Caco-2 (cell line): ENCODE data around the gene SPDYE3. TPM values are rescaled to one million over a fixed set of nuclear protein-coding genes. Genes with fewer than 3 reads are reported as not detected.
"Not testable (repeated sequence)": the region's sequence is repeated elsewhere in the genome, so short reads cannot be mapped to it uniquely, and the experiment has no call there.

ENCODE experiments used
- BruUV-seq: library from RNA; stranded (reverse); fragments of 400-500 nt; replicated peaks from 2 replicates; lab custom pipeline; 2021; lab: Mats Ljungman, UMichigan
- CTCF ChIA-PET: fragments of 300-600 bp; sonication (Branson Sonifier 250); formaldehyde crosslinking; loops from one replicate; lab custom pipeline; 2022; ENCODE audit warnings: antibody characterized with exemption; lab: Charles Lee
- POLR2A ChIA-PET: fragments of 300-600 bp; sonication (Branson Sonifier 250); formaldehyde crosslinking; loops from one replicate; lab custom pipeline; 2022; ENCODE audit warnings: antibody characterized with exemption; lab: Charles Lee
- DNase-seq, 2 experiments: peaks; one replicate each; pipeline versions ENCODE4 v3.0.0 to v3.0.0-alpha.2; 2020 to 2022
- H3K27me3 ChIP-seq: replicated peaks from 2 replicates; pipeline ENCODE4 v1.6.0; 2011; ENCODE audit warnings: low read length; ENCODE audit not compliant: control insufficient read depth, insufficient read depth
- H3K36me3 ChIP-seq: 2 replicates; pipeline ENCODE4 v1.5.1; 2011; ENCODE audit warnings: low read length; ENCODE audit not compliant: control insufficient read depth, insufficient read depth
- H3K4me1 ChIP-seq: fragments of 250-450 bp; sonication (Bioruptor Pico); 2 replicates; pipeline ENCODE4 v1.5.1; 2020; ENCODE audit warnings: mild to moderate bottlenecking
- H3K4me3 ChIP-seq: 2 replicates; pipeline ENCODE4 v1.5.1; 2011; ENCODE audit warnings: low read depth, mild to moderate bottlenecking, control low read depth, low read length
- H3K9me3 ChIP-seq: fragments of 250-450 bp; sonication (Bioruptor Pico); 2 replicates; pipeline ENCODE4 v1.5.1; 2020; ENCODE audit warnings: mild to moderate bottlenecking, moderate library complexity
- H3K27ac Mint-ChIP-seq: one replicate; pipeline ENCODE4 v1.8.0; 2022; ENCODE audit warnings: mixed read lengths; ENCODE audit not compliant: unreplicated experiment
- H3K27me3 Mint-ChIP-seq: one replicate; pipeline ENCODE4 v1.8.0; 2022; ENCODE audit warnings: mixed read lengths; ENCODE audit not compliant: insufficient read depth, unreplicated experiment
- H3K36me3 Mint-ChIP-seq: one replicate; pipeline ENCODE4 v1.8.0; 2022; ENCODE audit warnings: mild to moderate bottlenecking, mixed read lengths; ENCODE audit not compliant: insufficient read depth, unreplicated experiment
- H3K4me1 Mint-ChIP-seq: one replicate; pipeline ENCODE4 v1.8.0; 2022; ENCODE audit warnings: low read depth, mixed read lengths; ENCODE audit not compliant: unreplicated experiment
- H3K4me3 Mint-ChIP-seq: one replicate; pipeline ENCODE4 v1.8.0; 2022; ENCODE audit warnings: mild to moderate bottlenecking, moderate library complexity, mixed read lengths; ENCODE audit not compliant: unreplicated experiment
- H3K9me3 Mint-ChIP-seq: one replicate; pipeline ENCODE4 v1.8.0; 2022; ENCODE audit warnings: mixed read lengths; ENCODE audit not compliant: unreplicated experiment
- intact Hi-C: fragments of 100-400 bp; cut with micrococcal nuclease; formaldehyde crosslinking; loops from one replicate; pipeline ENCODE4 v1.10.0; 2022; ENCODE audit not compliant: unreplicated experiment
- total RNA-seq: library from RNA; stranded (reverse); gene quantifications from 2 replicates; pipeline ENCODE4 v1.2.3, GENCODE V29; 2022

Gene SPDYE3
- total RNA-seq, 1 experiment from 2014 or later = not detected

DNA sequence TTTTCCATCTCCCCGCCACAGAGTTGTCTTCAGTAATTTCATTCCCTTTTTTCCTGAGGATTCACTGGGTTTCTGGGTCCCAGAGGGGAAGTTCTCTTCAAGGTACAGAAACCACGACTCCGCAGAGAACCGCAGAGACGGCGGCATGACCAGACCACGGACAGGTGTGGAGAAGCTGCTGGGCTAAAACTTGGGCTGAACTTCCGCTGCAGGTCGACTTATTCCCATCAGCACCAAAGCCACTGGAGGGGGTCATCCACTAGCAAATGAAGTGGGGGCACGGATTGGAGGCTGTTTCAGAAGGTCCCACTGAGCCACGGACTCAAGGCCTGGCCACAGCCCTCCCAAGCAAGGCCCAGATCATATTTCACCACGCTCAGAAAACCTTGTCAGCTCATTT is 3.0 kb upstream of the SPDYE3 start:
- H3K9me3 Mint-ChIP-seq, H3K4me3 ChIP-seq, H3K4me1 ChIP-seq, CTCF ChIA-PET, H3K36me3 Mint-ChIP-seq, intact Hi-C loops, H3K4me1 Mint-ChIP-seq, H3K4me3 Mint-ChIP-seq, H3K27me3 Mint-ChIP-seq, POLR2A ChIA-PET, H3K27ac Mint-ChIP-seq, BruUV-seq, H3K9me3 ChIP-seq, H3K27me3 ChIP-seq, DNase-seq, H3K36me3 ChIP-seq: not testable (repeated sequence)

DNA sequence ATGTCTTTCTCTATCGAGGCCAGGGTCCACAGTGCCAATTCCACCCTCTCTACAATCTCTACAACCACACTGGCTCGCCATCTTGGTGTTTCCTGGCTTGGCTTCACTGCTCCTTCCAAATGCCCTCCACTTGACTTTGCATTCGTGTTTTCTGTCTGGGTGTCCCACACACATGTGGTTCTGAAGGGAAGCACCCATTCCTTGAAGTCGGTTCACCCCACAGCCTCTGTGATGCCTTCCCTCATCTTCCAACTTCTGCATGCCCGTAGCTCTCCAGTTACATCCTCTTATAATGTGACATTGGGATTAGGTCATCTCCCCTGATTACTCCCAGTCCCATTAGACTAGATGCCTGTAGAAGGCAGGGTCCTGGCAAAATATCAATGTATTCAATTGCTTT is 10.8 kb downstream of the SPDYE3 start:
- H3K9me3 Mint-ChIP-seq, H3K27ac Mint-ChIP-seq, CTCF ChIA-PET, H3K27me3 ChIP-seq, BruUV-seq, DNase-seq, H3K4me3 Mint-ChIP-seq, H3K4me1 ChIP-seq, POLR2A ChIA-PET, H3K27me3 Mint-ChIP-seq, H3K36me3 ChIP-seq, H3K4me1 Mint-ChIP-seq, H3K9me3 ChIP-seq, H3K4me3 ChIP-seq, H3K36me3 Mint-ChIP-seq, intact Hi-C loops: not testable (repeated sequence)

GRCh38 chr7:100321648-100322047 is 14.1 kb downstream of the SPDYE3 start:
- H3K36me3 ChIP-seq, H3K27me3 ChIP-seq, H3K4me3 ChIP-seq, BruUV-seq, H3K27ac Mint-ChIP-seq, POLR2A ChIA-PET, H3K9me3 Mint-ChIP-seq, intact Hi-C loops, DNase-seq, H3K4me3 Mint-ChIP-seq, H3K4me1 ChIP-seq, CTCF ChIA-PET, H3K27me3 Mint-ChIP-seq, H3K4me1 Mint-ChIP-seq, H3K9me3 ChIP-seq: not testable (repeated sequence)
- peaks cover 16% of the 10 kb centered on the region for H3K36me3 Mint-ChIP-seq

- H3K4me1 ChIP-seq, H3K4me1 Mint-ChIP-seq, DNase-seq, H3K4me3 Mint-ChIP-seq, H3K9me3 ChIP-seq, intact Hi-C loops, H3K36me3 ChIP-seq, H3K9me3 Mint-ChIP-seq, H3K27ac Mint-ChIP-seq, POLR2A ChIA-PET, BruUV-seq, H3K27me3 ChIP-seq, CTCF ChIA-PET, H3K27me3 Mint-ChIP-seq, H3K4me3 ChIP-seq: not testable (repeated sequence)
- peaks cover 16% of the 10 kb centered on the region for H3K36me3 Mint-ChIP-seq
Observed at GRCh38 chr7:100324194-100324593, 16.7 kb downstream of the SPDYE3 start.

DNA sequence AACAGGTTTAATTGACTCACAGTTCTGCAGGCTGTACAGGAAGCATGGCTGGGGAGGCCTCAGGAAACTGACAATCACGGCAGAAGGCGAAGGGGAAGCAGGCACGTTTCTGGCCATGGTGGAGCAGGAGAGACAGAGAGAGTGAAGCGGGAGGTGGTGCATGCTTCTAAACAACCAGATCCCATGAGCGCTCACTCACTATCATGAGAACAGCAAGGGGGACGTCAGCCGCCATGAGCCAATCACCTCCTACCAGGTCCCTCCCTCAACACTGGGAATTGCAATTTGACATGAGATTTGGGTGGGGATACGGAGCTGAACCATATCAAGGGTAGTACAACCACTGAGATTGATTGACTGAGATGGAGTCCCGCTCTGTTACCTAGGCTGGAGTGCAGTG is 18.2 kb downstream of the SPDYE3 start:
- H3K9me3 Mint-ChIP-seq, H3K27me3 Mint-ChIP-seq, H3K27ac Mint-ChIP-seq, DNase-seq, H3K36me3 ChIP-seq, H3K4me1 ChIP-seq, POLR2A ChIA-PET, H3K9me3 ChIP-seq, H3K4me3 Mint-ChIP-seq, H3K4me1 Mint-ChIP-seq, BruUV-seq, H3K4me3 ChIP-seq, H3K27me3 ChIP-seq, intact Hi-C loops, CTCF ChIA-PET: not testable (repeated sequence)
- H3K36me3 Mint-ChIP-seq = peaks cover 16% of the 10 kb centered on the region

DNA sequence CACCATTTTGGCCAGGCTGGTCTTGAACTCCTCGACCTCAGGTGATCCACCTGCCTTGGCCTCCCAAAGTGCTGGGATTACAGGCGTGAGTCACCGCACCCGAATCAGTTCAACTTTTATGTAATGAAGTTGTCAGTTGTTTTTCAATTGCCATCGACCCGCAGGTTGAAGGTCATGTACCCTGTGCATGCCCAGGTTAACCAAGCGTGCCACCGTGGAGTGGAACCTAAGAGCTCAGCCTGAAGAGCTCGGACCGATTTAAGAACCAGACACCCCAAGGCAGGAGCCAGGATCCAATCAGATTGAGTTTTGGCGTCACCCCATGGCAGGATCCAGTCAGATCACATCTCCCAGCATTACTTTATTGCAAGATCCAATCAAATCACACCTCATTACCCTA is 19.4 kb downstream of the SPDYE3 start:
- H3K9me3 ChIP-seq, H3K4me1 ChIP-seq, H3K36me3 ChIP-seq, H3K9me3 Mint-ChIP-seq, CTCF ChIA-PET, H3K4me1 Mint-ChIP-seq, H3K4me3 Mint-ChIP-seq, POLR2A ChIA-PET, DNase-seq, BruUV-seq, intact Hi-C loops, H3K27me3 Mint-ChIP-seq, H3K4me3 ChIP-seq, H3K27ac Mint-ChIP-seq, H3K27me3 ChIP-seq: not testable (repeated sequence)
- H3K36me3 Mint-ChIP-seq = peaks cover 16% of the 10 kb centered on the region

GRCh38 chr7:100335566-100336466 is 28.3 kb downstream of the SPDYE3 start:
- Mint-ChIP-seq H3K27ac (peak overlapping the region; percentile 97), H3K4me3 (peak overlapping the region; percentile 89), H3K36me3 (peaks cover 49% of the 10 kb centered on the region)
- H3K4me1 ChIP-seq, H3K27me3 ChIP-seq, H3K27me3 Mint-ChIP-seq, H3K4me1 Mint-ChIP-seq, H3K9me3 Mint-ChIP-seq, H3K36me3 ChIP-seq, H3K9me3 ChIP-seq, POLR2A ChIA-PET: not testable (repeated sequence)
- peak overlapping the region; percentile 95 for H3K4me3 ChIP-seq
- BruUV-seq = TSS peak; percentile 39
- CTCF ChIA-PET = interaction anchor here (1.0 kb wide), 1 partner anchor 60 kb away, joined by 4 read pairs; no protein-coding TSS in a partner anchor
- intact Hi-C loops = loop anchor here (5.0 kb wide), 1 partner anchor 69 kb away; no protein-coding TSS in a partner anchor
- DNase-seq = peak; percentile 95 to 97
